ENCODE data around the gene FAM193A.
"Not testable (repeated sequence)": the region's sequence is repeated elsewhere in the genome, so short reads cannot be mapped to it uniquely, and the experiment has no call there.

The FAM193A gene

GRCh38 chr4:2526559-2526958 is 9.9 kb upstream of the FAM193A start:
- DNase-seq, result no peak

DNA sequence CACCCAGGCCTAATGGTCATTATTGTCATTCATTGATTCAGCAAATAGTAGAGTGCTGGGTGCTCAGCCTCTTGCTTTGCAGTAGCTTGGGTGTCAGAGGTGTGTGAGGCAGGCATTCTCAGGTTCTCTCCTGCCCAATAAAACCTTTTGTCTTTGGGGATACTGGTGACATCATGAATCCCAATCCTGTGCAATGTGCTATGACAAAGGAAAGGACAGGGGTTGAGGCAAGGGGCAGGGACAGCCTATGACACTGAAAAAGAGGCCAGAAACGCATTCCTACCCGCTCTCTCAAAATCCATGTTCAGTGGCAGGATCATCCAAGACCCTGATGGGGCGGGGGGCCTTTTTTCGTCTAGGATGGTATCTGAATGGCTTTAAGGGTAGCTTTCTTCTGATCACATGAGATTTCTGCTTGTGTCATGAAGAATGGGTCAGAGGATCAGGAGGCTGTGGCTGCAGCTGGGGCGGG is 1.5 kb upstream of the FAM193A start:
- DNase-seq, result no peak

DNA sequence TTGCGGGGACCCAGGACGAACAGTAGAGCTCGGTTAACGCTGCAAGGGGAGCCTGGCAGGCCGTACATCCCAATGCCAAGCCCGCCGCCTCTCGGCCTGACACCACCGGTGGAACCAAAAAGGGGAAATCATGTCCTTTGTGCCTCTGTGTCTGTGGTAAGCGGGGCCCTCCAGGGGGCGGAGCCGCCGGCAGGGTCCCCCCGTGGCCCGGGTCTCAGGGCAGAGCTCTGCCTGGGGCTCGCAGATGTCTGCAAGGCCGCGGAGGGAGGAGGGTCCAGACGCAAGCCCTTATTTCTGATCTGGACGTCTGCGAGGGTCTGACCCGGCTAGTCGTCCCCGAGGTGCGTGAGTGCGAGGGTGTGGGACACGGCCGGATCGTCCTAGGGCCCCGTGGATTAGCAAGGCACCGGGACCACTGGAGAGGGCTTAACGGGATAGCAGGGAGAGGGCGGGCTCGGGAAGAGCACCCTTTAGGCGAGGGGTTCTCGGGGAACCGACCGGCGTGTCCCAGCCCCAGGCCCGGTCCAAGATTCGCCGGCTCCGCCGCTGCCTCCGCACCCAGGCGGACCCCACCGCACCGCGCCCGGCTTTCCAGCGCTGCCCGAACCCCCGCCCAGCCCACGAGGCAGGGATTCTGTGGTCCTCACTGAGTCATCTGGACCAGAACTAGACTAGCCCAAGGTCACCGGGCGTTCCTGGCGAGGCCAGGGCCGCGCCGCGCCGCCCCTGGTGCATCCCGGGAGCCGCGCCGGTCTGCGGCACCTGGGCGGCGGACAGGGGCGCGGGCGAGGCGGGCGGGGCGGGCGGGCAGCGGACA is 863 bp upstream of the FAM193A start:
- peak; percentile 38 for DNase-seq

DNA sequence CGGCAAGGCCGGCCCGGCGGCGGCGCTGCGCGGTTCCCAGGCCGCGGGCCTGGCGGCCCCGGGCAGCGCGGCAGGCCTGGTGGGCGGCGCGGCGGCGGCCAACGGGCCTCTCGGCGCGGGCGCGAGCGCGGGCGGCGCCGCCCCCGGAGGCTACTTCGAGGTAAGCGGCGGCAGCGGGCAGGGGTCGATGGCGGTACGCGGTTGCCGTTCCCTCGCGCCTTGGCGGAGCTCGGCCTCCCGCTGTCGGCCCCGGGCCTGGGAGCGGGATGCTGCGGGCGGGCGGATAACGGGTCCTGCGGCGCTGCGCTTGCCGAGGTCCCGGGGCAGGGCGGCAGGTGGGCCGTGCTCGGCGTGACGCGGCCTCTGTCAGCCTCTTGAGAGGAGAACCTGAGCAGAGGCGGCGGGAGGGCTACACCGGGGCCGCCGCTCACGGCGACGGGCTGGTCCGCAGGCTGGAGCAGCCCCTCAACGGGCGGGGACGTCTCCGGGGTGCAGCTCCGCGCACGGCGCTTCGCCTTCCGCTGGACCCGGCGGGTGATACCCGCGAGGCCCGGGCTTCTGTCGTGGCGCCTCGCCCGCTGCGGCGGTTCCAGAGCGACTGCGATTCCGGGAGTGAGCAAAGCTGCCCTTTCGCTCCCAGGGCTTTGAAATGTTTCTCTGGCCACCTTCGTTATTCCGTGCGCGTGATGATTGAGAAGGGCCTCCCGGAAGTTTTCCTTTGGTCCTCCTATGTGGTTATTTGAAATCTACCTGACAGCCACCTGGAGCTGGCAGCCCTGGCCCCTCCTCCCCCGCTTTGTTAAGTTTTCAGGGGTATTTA is 774 bp downstream of the FAM193A start:
- DNase-seq, result peak; percentile 46

DNA sequence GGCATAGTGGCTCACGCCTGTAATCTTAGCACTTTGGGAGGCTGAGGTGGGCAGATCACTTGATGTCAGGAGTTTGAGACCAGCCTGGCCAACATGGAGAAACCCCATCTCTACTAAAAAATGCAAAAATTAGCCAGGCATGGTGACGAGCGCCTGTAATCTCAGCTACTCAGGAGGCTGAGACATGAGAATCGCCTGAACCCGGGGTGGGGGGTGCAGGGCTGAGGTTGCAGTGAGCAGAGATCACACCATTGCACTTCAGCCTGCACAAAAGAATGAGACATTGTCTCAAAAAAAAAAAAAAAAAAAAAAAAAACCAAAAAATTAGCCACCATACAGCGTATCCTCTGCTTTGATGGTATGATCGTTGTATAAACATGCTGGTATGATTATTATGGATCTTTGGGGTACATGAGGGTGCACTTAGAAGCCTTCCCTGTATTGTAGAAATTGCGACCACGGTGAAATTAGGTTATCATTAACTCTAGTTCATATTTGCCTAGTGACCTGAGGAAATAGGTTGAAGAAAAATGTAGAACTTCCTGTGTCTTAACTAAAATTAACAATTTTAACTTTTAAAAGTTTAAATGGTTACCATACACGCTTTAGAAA is 7.2 kb downstream of the FAM193A start:
- DNase-seq, result not testable (repeated sequence)

DNA sequence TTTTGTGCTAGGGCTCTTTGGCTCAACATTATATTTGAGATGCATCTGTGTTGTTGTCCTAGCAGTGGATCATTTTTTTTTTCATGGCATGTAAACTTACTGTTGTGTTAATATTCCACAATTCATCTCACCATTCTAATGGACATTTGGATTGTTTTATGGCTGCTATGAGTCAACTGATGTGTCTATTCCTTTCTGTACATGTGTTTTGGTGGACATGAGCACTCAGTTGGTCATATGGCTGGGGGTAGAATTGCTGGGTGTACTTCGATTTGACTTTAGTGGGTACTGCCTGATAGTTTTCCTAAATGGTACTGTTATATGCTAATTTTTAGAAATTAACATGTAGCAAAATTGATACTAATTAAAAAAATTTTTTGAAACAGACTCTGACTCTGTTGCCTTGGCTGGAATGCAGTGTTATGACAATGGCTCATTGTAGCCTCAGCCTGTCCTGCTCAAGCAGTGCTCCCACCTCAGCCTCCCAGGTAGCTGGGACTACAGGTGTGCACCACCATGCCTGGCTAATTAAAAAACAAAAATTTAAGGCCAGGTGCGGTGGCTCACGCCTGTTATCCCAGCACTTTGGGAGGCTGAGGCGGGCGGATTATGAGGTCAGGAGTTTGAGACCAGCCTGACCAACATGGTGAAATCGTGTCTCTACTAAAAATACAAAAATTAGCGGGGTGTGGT is 9.0 kb downstream of the FAM193A start:
- no peak for DNase-seq

- DNase-seq, result no peak
Observed at GRCh38 chr4:2546286-2546823, 9.9 kb downstream of the FAM193A start.

DNA sequence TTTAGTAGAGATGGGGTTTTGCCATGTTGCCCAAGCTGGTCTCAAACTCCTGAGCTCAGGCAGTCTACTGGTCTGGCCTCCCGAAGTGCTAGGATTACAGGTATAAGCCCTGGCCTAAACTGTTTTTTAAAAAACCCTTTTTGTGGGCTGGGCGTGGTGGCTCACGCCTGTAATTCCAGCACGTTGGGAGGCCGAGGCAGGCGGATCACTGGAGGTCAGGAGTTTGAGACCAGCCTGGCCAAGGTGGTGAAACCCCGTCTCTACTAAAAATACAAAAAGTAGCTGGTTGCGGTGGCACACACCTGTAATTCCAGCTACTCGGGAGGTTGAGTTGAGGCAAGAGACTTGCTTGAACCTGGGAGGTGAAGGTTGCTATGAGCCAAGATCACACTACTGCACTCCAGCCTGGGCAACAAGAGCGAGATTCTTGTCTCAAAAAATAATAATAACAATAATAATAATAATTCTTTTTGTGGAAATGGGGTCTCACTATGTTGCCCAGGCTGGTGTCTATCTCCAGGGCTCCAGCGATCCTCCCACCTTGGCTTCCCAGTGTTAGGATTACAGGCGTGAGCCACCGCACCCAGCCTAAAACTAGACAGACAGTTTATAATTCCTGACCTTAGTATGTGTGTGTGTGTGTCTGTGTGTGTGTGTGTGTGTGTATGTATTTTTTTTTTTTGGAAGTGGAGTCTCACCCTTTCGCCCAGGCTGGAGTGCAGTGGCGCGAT is 10.7 kb downstream of the FAM193A start:
- DNase-seq, result not testable (repeated sequence)

- no peak for DNase-seq
Observed at GRCh38 chr4:2551118-2551517, 14.7 kb downstream of the FAM193A start.

DNA sequence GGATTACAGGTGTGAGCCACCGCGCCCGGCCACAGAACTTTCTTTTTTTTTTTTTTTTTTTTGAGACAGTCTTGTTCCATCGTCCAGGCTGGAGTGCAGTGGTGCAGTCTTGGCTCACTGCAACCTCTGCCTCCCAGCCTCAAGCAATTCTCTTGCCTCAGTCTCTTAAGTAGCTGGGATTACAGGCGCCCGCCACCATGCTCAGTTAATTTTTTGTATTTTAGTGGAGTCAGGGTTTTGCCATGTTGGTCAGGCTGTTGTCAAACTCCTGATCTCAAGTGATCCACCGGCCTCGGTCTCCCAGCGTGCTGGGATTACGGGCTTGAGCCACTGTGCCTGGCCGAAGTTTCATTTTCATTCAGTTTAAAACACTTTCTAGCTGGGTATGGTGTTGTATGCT is 16.4 kb downstream of the FAM193A start:
- DNase-seq, result no peak

DNA sequence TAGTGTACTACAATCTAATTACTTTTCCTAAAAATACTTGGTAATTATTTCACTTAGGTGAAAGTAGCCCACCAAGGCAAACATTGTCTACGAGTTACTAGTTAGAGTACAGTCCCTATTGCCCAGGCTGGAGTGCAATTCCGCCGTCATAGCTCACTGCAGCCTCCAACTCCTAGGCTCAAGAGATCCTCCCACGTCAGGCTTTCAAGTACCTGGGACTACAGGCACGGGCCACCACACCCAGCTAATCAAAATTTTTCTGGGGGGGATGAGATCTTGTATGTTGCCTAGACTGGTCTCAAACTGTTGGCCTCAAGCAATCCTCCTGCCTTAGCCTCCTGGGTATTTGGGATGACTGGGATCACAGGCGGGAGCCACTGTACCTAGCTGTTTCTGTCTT is 21.9 kb downstream of the FAM193A start:
- no peak for DNase-seq

GRCh38 chr4:2560167-2560566 is 23.7 kb downstream of the FAM193A start:
- no peak for DNase-seq

- DNase-seq, result no peak
Observed at GRCh38 chr4:2565533-2565932, 29.1 kb downstream of the FAM193A start.

GRCh38 chr4:2570036-2570435 is 33.6 kb downstream of the FAM193A start:
- DNase-seq, result no peak

GRCh38 chr4:2570551-2571222 is 34.2 kb downstream of the FAM193A start:
- DNase-seq, result peak; percentile 30

DNA sequence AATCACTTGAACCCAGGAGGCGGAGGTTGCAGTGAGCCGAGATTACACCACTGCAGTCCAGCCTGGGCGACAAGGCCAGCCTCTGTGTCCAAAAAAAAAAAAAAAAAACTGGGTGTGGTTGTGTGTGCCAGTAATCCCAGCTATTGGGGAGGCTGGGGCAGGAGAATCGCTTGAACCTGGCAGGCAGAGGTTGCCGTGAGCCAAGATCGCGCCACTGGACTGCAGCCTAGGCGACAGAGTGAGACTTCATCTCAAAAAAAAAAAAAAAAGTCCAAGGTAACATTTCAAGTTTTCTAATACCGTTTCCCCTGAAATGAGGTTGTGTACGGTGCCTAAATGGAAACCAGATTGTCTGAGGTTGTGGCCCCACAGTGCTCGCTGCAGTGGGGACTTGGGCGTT is 35.6 kb downstream of the FAM193A start:
- DNase-seq, result no peak

DNA sequence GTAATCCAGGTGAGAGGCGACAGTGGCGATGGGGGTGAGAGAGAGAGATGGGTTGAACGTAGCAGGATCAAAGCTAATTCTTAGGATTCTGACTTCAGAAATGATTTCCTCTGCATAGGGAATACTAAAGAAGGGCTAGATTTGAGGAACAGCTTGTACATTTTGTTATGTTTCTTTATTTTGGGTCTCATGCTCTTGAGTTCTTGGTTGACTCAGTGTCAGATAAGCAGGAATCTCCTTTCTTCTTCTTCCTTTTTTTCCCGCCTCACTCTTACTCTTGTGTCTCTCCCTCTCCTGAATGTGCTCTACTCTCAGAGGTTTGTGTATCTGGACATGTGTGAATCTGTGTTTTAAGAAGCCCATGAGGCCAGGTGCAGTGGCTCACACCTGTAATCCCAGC is 36.4 kb downstream of the FAM193A start:
- DNase-seq, result no peak

DNA sequence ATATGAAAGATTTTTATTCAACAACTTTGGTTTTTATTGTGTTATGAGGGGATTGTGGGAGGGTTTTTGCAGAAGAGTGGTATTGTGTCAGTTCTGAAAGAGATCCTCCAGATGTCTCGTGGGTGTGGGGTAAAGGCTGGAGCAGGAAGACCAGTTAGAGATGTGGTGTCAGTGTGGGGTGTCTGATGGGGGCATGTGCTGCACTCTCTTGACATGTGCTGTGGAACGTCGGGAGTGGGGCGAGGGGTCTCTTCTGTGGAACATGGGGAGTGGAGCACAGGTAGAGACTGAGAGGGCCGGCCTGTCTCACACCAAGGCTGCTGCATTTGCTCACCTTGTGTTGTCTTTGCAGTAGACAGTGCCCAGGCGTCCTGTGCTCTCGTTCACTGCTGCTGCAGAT is 37.6 kb downstream of the FAM193A start:
- DNase-seq, result no peak

DNA sequence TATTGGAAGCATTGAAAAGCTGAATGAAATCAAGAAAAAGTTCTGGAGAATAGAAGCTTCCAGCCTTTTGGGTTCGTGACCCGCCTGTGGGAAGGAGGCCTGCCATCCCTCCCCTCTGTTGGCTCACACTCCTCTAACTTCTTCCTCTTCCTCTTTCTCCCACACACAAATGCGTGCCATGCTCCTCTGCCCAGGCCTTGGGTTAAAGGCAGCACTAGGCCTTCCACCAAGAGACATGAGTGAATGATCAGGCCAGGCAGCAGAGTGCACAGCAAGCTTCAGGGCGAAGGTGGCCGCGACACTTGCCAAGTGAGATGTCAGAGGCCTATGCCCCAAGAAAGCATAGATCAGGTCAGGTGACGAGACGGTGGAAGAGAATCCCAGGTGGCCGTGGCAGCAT is 38.4 kb downstream of the FAM193A start:
- no peak for DNase-seq

DNA sequence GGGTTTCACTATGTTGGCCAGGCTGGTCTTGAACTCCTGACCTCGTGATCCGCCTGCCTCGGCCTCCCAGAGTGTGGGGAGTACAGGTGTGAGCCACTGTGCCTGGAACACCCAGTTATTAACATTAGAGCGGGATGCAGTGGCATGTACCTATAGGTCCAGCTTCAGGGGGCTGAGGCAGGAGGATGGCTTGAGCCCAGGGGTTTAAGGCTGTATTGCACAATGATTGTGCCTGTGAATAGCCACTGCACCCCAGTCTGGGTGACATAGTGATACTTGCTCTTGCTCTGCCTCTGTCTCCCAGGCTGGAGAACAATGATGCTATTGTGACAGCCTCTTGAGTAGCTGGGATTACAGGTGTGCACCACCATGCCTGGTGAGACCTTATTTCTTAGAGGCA is 39.8 kb downstream of the FAM193A start:
- DNase-seq, result no peak

- no peak for DNase-seq
Observed at GRCh38 chr4:2578106-2578505, 41.7 kb downstream of the FAM193A start.
